ENCODE measurements around the gene TRPV2.

TRPV2 gene

GRCh38 chr17:16474012-16474725, 58.8 kb downstream of the TRPV2 start:
- DNase-seq (ENCODE audit: low read depth) = no peak

DNA sequence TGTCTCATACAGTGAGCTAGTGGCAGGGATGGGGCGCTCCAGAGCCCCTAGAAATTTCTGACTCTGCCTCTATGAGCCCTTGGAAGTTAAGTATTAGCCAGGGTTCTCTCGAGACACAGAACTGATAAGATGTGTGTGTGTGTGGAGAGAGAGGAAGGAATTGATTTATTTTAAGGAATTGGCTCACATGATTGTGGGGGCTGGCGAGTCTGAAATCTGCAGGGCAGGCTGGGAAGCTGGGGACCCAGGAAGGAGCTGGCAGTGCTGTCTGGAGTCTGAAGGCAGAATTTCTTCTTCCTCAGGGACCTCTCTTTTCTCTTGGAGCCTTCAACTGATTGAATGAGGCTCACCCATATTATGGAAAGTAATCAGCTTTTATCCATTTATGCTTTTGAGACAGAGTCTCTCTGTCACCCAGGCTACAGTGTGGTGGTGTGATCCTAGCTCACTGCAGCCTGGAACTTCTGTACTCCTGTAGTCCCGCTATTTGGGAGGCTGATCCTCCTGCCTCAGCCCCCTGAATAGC, 59.9 kb downstream of the TRPV2 start:
- DNase-seq (ENCODE audit: low read depth) = no peak

- no peak for DNase-seq (ENCODE audit: low read depth)
These were observed 61.9 kb downstream of the TRPV2 start for GRCh38 chr17:16477255-16477654.

GRCh38 chr17:16477666-16478065, 62.3 kb downstream of the TRPV2 start:
- DNase-seq (ENCODE audit: low read depth) = no peak

DNA sequence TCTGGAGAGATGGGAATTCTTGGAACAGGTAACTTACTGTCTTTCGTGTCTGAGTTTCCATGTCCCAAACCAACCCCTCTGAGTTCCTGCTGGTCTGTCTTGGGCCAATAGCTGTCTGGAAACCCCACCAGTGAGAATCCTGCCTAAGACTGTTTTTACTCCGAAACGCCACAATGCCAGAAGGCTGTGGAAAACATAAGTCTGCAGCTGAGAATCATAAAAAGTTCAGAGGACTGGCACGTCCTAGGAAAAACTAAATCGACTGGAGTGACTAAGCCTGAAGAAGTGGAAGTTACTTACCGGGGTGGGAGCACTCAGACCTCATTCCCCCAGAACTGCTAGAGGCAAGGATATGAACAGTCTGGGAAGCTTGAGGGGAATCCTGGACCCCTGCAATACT, 63.3 kb downstream of the TRPV2 start:
- DNase-seq (ENCODE audit: low read depth) = no peak

- no peak for DNase-seq (ENCODE audit: low read depth)
These were observed 63.9 kb downstream of the TRPV2 start for GRCh38 chr17:16479264-16479663.

- DNase-seq (ENCODE audit: low read depth) = no peak
These were observed 65.6 kb downstream of the TRPV2 start for GRCh38 chr17:16480995-16481394.

DNA sequence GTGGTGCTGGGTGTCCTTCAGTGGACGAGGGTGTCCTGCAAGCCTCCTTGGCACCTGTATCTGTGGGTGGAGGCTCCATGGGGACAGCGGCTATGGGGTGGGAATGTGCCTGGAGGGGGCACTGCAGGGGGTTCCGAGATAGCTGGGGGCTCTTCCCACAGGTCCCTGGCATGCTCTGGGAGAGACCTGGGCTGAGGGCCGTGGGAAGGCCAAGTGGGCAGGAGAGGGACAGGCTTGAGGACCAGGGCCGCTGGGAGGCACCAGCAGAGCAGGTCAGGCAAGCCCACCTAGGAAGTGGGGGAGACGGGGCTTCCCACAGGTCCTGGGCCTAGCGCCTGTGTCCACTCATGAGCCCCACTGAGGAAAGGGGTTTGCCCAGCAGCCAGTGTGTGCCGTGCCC, 66.9 kb downstream of the TRPV2 start:
- no peak for DNase-seq (ENCODE audit: low read depth)

DNA sequence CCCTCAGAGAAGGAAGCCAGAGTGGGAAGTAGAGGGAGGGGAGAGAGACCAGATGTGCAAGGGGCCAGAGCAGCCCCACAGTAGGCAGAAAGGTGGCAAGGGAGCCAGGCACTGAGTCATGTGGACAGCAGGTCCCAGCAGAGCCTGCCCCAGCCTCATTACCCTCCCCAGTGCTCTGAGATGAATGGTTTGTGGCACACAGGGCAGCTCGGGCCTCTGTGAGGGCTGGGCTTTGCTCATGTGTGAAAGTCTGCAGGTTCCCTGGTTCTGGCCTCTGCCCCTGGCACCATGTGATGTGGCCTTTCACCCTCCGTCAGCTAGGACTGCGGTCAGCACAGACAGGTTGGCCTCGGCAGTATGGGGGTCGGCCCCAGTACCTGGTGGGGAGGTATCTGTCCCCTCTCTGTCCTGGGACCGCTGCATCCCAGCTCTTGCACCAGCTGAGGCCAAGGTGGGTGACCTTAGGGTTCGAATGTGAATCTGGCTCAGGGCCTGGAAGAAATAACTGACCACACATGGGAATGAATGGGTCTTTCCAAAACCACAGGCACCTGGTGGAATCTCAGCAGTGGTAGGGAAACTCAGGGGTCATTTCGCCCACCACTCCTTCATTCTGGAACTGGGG, 67.8 kb downstream of the TRPV2 start:
- DNase-seq (ENCODE audit: low read depth) = no peak

DNA sequence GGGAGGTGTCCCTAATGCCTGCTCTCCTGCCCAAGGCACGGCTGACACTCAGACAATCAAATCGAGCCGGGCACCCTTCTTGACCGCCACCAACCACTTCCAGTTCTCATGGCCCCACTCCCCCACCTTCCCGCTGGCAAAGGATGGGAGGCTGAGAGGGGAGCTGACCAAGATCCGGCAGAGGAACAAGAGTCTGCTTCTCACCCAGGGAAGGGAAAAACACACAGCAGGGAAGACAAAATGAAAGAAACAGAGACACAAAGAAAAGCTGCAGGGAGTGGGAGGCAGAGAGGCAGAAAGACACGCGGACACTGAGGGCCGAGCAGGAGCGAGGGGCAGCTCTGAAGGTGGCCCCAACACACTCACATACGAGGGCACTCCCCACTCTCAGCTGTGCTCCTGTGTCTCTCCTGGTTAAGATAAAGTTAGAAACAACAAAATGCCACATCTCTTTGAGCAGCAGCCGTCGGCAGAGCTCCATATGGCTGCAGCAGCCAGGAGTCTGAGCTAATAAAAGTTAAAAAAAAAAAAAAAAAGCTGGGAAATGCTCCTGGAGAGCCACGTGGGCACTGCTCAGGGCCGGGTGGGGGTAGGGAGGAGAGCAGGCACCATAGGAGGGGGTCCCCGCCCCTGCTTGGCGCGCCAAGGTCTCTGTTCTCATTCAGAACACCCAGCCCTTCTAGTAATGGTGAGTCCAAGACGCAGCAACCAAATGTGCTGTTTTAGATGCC, 69.2 kb downstream of the TRPV2 start:
- DNase-seq (ENCODE audit: low read depth) = no peak
